ENCODE data around the gene IFI30. TPM values are rescaled to one million over a fixed set of nuclear protein-coding genes. Genes with fewer than 3 reads are reported as not detected.

Gene IFI30
- total RNA-seq, 1 donor from 2014 or later, result not detected

DNA sequence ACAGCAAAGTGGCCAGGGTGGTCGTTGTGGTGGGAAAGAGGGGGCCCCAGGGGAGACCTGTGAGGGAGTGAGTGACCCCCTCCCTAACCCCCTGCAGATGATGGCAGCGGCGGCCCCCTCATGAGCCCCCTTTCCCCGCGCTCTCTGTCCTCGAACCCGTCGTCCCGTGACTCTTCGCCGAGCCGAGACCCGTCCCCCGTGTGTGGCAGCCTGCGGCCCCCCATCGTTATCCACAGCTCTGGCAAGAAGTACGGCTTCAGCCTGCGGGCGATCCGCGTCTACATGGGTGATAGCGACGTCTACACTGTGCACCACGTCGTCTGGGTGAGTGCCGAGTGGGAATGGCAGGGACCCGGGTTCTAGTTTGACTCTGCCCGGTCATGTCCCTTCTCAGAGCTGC lies 28.7 kb upstream of the IFI30 start:
- TF ChIP-seq, protein P1, sequence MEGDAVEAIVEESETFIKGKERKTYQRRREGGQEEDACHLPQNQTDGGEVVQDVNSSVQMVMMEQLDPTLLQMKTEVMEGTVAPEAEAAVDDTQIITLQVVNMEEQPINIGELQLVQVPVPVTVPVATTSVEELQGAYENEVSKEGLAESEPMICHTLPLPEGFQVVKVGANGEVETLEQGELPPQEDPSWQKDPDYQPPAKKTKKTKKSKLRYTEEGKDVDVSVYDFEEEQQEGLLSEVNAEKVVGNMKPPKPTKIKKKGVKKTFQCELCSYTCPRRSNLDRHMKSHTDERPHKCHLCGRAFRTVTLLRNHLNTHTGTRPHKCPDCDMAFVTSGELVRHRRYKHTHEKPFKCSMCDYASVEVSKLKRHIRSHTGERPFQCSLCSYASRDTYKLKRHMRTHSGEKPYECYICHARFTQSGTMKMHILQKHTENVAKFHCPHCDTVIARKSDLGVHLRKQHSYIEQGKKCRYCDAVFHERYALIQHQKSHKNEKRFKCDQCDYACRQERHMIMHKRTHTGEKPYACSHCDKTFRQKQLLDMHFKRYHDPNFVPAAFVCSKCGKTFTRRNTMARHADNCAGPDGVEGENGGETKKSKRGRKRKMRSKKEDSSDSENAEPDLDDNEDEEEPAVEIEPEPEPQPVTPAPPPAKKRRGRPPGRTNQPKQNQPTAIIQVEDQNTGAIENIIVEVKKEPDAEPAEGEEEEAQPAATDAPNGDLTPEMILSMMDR (IDR thresholded peaks at IDR 0.05; ENCODE audit: unreplicated experiment), result no peak
- Mint-ChIP-seq H3K27ac (ENCODE audit: unreplicated experiment) (no peak overlapping the region), H3K27me3 (ENCODE audit: unreplicated experiment) (peaks cover 1% of the 10 kb centered on the region), H3K9me3 (ENCODE audit: unreplicated experiment) (no peaks in the 10 kb centered on the region), H3K4me1 (ENCODE audit: unreplicated experiment) (no peaks in the 10 kb centered on the region), H3K4me3 (ENCODE audit: unreplicated experiment) (no peak overlapping the region), H3K36me3 (ENCODE audit: low read depth, unreplicated experiment) (no peaks in the 10 kb centered on the region)
- DNase-seq (ENCODE audit: low spot score), result no peak

DNA sequence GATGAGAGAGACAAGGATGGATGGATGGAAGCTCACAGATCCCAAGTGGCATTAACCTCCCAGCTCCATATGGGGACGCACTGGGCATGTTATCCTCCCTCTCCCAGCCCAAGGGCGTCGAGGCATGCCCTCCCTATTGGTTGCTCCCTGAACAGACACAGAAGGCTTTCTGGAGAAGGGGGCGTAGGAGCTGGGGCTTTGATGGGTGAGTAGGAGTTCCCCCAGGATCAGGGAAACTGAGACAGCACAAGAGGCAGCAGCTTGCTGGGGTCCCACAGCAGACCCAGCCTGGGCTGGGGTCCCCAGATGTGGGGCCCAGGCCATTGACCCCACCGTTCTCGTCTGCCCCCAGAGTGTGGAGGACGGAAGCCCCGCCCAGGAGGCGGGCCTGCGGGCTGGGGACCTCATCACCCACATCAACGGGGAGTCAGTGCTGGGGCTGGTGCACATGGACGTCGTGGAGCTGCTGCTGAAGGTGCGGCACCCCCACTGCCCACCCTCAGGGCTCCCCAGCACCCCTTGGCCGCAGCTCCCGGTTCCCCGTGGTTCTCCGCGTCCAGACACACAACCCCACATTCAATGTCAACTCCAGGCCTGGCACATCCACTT lies 28.1 kb upstream of the IFI30 start:
- Mint-ChIP-seq H3K27ac (ENCODE audit: unreplicated experiment) (no peak overlapping the region), H3K4me3 (ENCODE audit: unreplicated experiment) (no peak overlapping the region), H3K4me1 (ENCODE audit: unreplicated experiment) (no peaks in the 10 kb centered on the region), H3K36me3 (ENCODE audit: low read depth, unreplicated experiment) (no peaks in the 10 kb centered on the region), H3K27me3 (ENCODE audit: unreplicated experiment) (peaks cover 1% of the 10 kb centered on the region), H3K9me3 (ENCODE audit: unreplicated experiment) (no peaks in the 10 kb centered on the region)
- TF ChIP-seq, protein P1 (IDR thresholded peaks at IDR 0.05; ENCODE audit: unreplicated experiment), result no peak
- no peak for DNase-seq (ENCODE audit: low spot score)

DNA sequence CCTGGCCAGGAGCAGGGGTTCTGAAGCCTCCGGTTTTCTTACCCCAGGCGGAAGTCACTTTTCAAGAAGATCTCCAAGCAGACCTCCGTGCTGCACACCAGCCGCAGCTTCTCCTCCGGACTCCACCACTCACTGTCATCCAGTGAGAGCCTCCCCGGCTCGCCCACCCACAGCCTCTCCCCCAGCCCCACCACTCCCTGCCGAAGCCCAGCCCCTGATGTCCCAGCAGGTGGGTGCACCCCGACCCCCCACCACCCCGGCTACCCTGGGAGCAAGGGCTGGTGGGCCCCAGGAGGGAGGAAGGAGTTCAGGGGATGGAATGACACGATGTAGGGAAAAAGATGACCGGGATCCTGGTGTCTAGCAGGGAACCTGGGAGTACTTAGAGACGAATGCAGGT lies 26.2 kb upstream of the IFI30 start:
- Mint-ChIP-seq H3K9me3 (ENCODE audit: unreplicated experiment) (no peaks in the 10 kb centered on the region), H3K27ac (ENCODE audit: unreplicated experiment) (no peak overlapping the region), H3K36me3 (ENCODE audit: low read depth, unreplicated experiment) (no peaks in the 10 kb centered on the region), H3K4me1 (ENCODE audit: unreplicated experiment) (peaks cover 2% of the 10 kb centered on the region), H3K27me3 (ENCODE audit: unreplicated experiment) (peaks cover 5% of the 10 kb centered on the region), H3K4me3 (ENCODE audit: unreplicated experiment) (no peak overlapping the region)
- no peak for DNase-seq (ENCODE audit: low spot score)
- TF ChIP-seq, protein P1 (IDR thresholded peaks at IDR 0.05; ENCODE audit: unreplicated experiment), result no peak

DNA sequence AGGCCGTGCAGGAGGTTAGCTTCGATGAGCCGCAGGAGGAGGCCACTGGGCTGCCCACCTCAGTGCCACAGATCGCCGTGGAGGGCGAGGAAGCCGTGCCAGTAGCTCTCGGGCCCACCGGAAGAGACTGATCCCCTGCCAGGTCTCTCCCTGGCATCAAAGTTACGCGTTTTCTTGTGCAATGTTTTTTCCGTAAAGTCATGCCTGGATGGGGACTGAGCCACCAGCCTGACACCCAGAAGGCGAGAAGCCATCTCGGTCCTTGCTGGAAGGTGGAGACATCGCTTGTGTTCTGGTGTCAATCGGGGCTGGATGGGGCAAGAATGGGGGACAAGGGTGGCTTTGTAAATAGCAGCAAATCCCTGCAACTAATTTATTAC lies 24.0 kb upstream of the IFI30 start:
- TF ChIP-seq, protein P1 (IDR thresholded peaks at IDR 0.05; ENCODE audit: unreplicated experiment), result no peak
- no peaks in the 10 kb centered on the region for H3K36me3 Mint-ChIP-seq (ENCODE audit: low read depth, unreplicated experiment)
- no peak overlapping the region for H3K27ac Mint-ChIP-seq (ENCODE audit: unreplicated experiment)
- H3K4me1 Mint-ChIP-seq (ENCODE audit: unreplicated experiment), result peaks cover 11% of the 10 kb centered on the region
- H3K27me3 Mint-ChIP-seq (ENCODE audit: unreplicated experiment), result peaks cover 12% of the 10 kb centered on the region
- DNase-seq (ENCODE audit: low spot score), result no peak
- no peaks in the 10 kb centered on the region for H3K9me3 Mint-ChIP-seq (ENCODE audit: unreplicated experiment)
- H3K4me3 Mint-ChIP-seq (ENCODE audit: unreplicated experiment), result no peak overlapping the region

DNA sequence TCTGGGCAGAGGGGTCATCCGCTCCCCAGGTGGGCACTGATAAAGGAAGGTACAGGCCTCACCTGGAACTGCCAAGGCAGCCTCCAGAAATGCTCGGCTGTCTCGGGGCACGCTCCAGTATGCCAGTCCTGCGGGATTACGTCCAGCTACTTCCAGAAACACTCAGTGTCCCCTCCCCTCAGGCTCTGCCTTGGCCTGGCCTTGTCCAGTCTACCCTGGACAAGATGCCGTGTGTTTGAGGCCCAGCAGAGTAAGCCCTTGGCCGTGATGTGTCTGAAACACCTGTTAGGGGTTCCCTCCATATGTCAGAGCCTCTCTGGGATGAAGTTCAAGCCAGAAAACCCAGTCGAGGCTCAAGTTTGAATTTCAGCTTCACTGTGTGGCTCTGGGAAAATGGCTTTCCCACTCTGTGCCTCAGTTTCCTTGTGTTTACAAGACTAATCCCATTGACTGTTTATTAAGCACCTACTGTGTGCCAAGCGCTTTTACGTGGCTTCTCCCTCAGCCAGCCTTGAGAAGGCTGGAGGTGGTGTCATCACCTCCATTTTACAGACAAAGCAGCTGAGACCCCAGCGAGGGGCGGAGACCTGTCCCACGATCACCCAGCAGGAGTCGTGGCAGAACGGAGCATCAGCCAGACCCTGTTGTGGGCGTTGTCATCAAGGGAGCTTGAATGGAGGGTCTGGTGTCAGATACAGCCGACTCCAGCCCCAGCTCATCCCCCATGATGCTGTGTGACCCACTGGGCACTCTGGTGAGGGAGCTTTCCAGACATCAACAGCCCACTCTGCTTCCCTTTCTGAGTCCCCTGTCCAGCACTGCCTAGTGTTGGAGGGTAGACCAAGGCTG lies 22.6 kb upstream of the IFI30 start:
- no peak for DNase-seq (ENCODE audit: low spot score)
- H3K4me3 Mint-ChIP-seq (ENCODE audit: unreplicated experiment), result no peak overlapping the region
- no peaks in the 10 kb centered on the region for H3K36me3 Mint-ChIP-seq (ENCODE audit: low read depth, unreplicated experiment)
- H3K9me3 Mint-ChIP-seq (ENCODE audit: unreplicated experiment), result no peaks in the 10 kb centered on the region
- TF ChIP-seq, protein P1 (IDR thresholded peaks at IDR 0.05; ENCODE audit: unreplicated experiment), result no peak
- H3K27me3 Mint-ChIP-seq (ENCODE audit: unreplicated experiment), result peaks cover 14% of the 10 kb centered on the region
- H3K27ac Mint-ChIP-seq (ENCODE audit: unreplicated experiment), result no peak overlapping the region
- peaks cover 11% of the 10 kb centered on the region for H3K4me1 Mint-ChIP-seq (ENCODE audit: unreplicated experiment)

Data from endothelial cell (in vitro differentiated cells).